HG03175 (cell line): ENCODE results near the gene FAM219B.

Source experiments
- ATAC-seq: cut with Tn5 transposase; IDR thresholded peaks from one replicate; pipeline ENCODE4 v1.9.1; 2021; ENCODE audit warnings: mild to moderate bottlenecking, moderate library complexity; ENCODE audit not compliant: unreplicated experiment

FAM219B gene

GRCh38 chr15:74878273-74878672, 28.4 kb downstream of the FAM219B start:
- no peak for ATAC-seq

- no peak for ATAC-seq
These were observed 32.8 kb downstream of the FAM219B start for GRCh38 chr15:74873756-74874424.

- peak; percentile 81 for ATAC-seq
These were observed 33.5 kb downstream of the FAM219B start, which contains the start of gene SCAMP2 for GRCh38 chr15:74873036-74873755. SCAMP2 (minus strand) TSS chr15:74873365; CDS start chr15:74873255, 110 bp downstream.

GRCh38 chr15:74872702-74873035, 34.0 kb downstream of the FAM219B start:
- ATAC-seq, result no peak

- ATAC-seq, result no peak
These were observed 36.0 kb downstream of the FAM219B start for GRCh38 chr15:74870436-74871215.

- peak; percentile 61 for ATAC-seq
These were observed 36.8 kb downstream of the FAM219B start for GRCh38 chr15:74869726-74870407.

GRCh38 chr15:74869372-74869725, 37.3 kb downstream of the FAM219B start:
- ATAC-seq, result no peak

- ATAC-seq, result no peak
These were observed 38.6 kb downstream of the FAM219B start for GRCh38 chr15:74868059-74868458.

- ATAC-seq, result no peak
These were observed 39.1 kb downstream of the FAM219B start for GRCh38 chr15:74867466-74868038.

GRCh38 chr15:74866090-74866489, 40.6 kb downstream of the FAM219B start:
- no peak for ATAC-seq

- ATAC-seq, result no peak
These were observed 41.3 kb downstream of the FAM219B start for GRCh38 chr15:74865316-74865715.

GRCh38 chr15:74864296-74864695, 42.4 kb downstream of the FAM219B start:
- ATAC-seq, result no peak

GRCh38 chr15:74863239-74864056, 43.2 kb downstream of the FAM219B start:
- ATAC-seq, result no peak

GRCh38 chr15:74858369-74858740, 48.3 kb downstream of the FAM219B start:
- ATAC-seq, result no peak

GRCh38 chr15:74857671-74858368, 48.8 kb downstream of the FAM219B start:
- ATAC-seq, result peak; percentile 33

- peak; percentile 82 for ATAC-seq
These were observed 49.5 kb downstream of the FAM219B start for GRCh38 chr15:74857082-74857655.

GRCh38 chr15:74856537-74856936, 50.1 kb downstream of the FAM219B start:
- no peak for ATAC-seq

GRCh38 chr15:74855857-74856256, 50.8 kb downstream of the FAM219B start:
- no peak for ATAC-seq

GRCh38 chr15:74854453-74855022, 52.1 kb downstream of the FAM219B start:
- ATAC-seq, result no peak
